Measurements from ENCODE around the gene KRT8.

DNA sequence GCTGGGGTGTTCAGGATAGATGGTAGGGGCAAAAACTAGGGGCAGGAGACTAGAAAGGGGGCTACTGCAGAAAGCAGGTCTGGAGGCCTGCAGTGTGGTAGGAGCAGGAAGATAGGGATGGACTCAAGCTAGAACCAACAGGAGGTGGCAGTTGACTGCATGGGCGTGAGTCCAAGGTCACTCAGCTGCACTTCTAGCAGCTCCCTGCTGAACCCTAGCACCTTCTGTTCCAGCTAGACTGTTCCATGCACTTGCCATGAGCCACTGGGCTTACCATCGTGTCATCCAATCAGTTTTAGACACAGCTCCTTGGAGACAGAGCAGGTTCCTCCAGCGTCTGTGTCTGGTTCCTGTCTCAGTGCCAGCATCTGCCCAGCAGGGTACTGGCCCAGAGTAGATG lies 11.3 kb upstream of the KRT8 start:
- TF ChIP-seq, protein P1, sequence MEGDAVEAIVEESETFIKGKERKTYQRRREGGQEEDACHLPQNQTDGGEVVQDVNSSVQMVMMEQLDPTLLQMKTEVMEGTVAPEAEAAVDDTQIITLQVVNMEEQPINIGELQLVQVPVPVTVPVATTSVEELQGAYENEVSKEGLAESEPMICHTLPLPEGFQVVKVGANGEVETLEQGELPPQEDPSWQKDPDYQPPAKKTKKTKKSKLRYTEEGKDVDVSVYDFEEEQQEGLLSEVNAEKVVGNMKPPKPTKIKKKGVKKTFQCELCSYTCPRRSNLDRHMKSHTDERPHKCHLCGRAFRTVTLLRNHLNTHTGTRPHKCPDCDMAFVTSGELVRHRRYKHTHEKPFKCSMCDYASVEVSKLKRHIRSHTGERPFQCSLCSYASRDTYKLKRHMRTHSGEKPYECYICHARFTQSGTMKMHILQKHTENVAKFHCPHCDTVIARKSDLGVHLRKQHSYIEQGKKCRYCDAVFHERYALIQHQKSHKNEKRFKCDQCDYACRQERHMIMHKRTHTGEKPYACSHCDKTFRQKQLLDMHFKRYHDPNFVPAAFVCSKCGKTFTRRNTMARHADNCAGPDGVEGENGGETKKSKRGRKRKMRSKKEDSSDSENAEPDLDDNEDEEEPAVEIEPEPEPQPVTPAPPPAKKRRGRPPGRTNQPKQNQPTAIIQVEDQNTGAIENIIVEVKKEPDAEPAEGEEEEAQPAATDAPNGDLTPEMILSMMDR (IDR thresholded peaks at IDR 0.05) = no peak
- TF ChIP-seq TCF12 (IDR thresholded peaks at IDR 0.05) (no peak), FOSL2 (IDR thresholded peaks at IDR 0.05; ENCODE audit: borderline replicate concordance, low read depth) (no peak), EP300 (IDR thresholded peaks at IDR 0.05; ENCODE audit: borderline replicate concordance in 1 of 2, low read depth in 1 of 2, low read length in 1 of 2) (no peak)
- TF ChIP-seq, protein P2, sequence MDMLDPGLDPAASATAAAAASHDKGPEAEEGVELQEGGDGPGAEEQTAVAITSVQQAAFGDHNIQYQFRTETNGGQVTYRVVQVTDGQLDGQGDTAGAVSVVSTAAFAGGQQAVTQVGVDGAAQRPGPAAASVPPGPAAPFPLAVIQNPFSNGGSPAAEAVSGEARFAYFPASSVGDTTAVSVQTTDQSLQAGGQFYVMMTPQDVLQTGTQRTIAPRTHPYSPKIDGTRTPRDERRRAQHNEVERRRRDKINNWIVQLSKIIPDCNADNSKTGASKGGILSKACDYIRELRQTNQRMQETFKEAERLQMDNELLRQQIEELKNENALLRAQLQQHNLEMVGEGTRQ (IDR thresholded peaks at IDR 0.05; ENCODE audit: borderline replicate concordance, low read depth, low read length) = no peak

Data from SK-N-SH (cell line).